ENCODE measurements around the gene SIRT5.

- TF ChIP-seq CTCF (conservative IDR thresholded peaks at IDR 0.05 in 1 of 2, IDR thresholded peaks at IDR 0.05 in 1 of 2; ENCODE audit: extremely low read depth in 1 of 2, insufficient read depth in 1 of 2, low read depth in 1 of 2, low read length in 2 of 2), result no peak
- TF ChIP-seq EZH2 (IDR thresholded peaks at IDR 0.05; ENCODE audit: borderline replicate concordance, low read length), result no peak
Measured at GRCh38 chr6:13611715-13612114, 37.3 kb downstream of the SIRT5 start.
